Stimulated activated memory B cell treated with anti-CD40 and anti-IgM and Interleukin-4, amounts not matched to agents 10 μg/mL and 1 μg/mL and 100 μg/mL, for 72 hours (primary cell): ENCODE results near the gene TBC1D3E.
"Not testable (repeated sequence)": the region's sequence is repeated elsewhere in the genome, so short reads cannot be mapped to it uniquely, and the experiment has no call there.

Source experiments
- ATAC-seq: fragments of 150-1000 bp; cut with Tn5 transposase; 2 replicates; pipeline ENCODE4 v1.10.0; 2021
- H3K27ac Mint-ChIP-seq: one replicate; pipeline ENCODE4 v1.8.0; 2022; ENCODE audit warnings: mild to moderate bottlenecking, mixed read lengths
- H3K27me3 Mint-ChIP-seq: one replicate; pipeline ENCODE4 v1.8.0; 2022; ENCODE audit warnings: mixed read lengths
- H3K36me3 Mint-ChIP-seq: one replicate; pipeline ENCODE4 v1.8.0; 2022; ENCODE audit warnings: mixed read lengths
- H3K4me1 Mint-ChIP-seq: one replicate; pipeline ENCODE4 v1.8.0; 2022; ENCODE audit warnings: mixed read lengths
- H3K4me3 Mint-ChIP-seq: one replicate; pipeline ENCODE4 v1.8.0; 2022; ENCODE audit warnings: mild to moderate bottlenecking, moderate library complexity, mixed read lengths
- H3K9me3 Mint-ChIP-seq: one replicate; pipeline ENCODE4 v1.8.0; 2022; ENCODE audit warnings: mixed read lengths

TBC1D3E gene

DNA sequence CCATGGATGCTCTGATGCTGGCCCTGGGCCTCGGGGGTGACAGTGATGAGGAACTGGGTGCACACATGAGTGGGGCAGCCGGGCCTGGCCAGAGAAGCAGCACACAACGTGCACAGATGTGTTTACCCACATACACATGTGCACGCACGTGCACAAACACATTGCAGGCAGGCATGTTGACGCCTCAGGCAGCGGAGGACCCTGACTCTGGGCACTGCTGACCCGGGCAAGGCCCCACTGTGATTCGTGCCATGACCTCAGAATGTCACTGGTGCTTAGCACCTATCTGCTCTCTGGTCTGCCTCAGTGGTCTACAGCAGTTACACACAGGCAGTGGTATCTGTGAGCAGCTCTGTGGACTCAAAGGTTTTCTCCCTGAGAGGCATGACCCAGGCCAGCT, at the start of gene TBC1D3E:
Gene TBC1D3E (plus strand): TSS at position 301 of the 400 bp plus-strand sequence. CDS start 1,545 bp downstream, outside the sequence.
- ATAC-seq, H3K27me3 Mint-ChIP-seq, H3K9me3 Mint-ChIP-seq, H3K4me1 Mint-ChIP-seq, H3K27ac Mint-ChIP-seq, H3K4me3 Mint-ChIP-seq, H3K36me3 Mint-ChIP-seq: not testable (repeated sequence)

- H3K4me3 Mint-ChIP-seq, H3K4me1 Mint-ChIP-seq, ATAC-seq, H3K27me3 Mint-ChIP-seq, H3K36me3 Mint-ChIP-seq, H3K27ac Mint-ChIP-seq, H3K9me3 Mint-ChIP-seq: not testable (repeated sequence)
Measured at GRCh38 chr17:38087344-38087743, 40.4 kb upstream of the TBC1D3E start.

GRCh38 chr17:38088120-38088519, 39.6 kb upstream of the TBC1D3E start:
- not testable (repeated sequence) for ATAC-seq

GRCh38 chr17:38094059-38094694, 33.6 kb upstream of the TBC1D3E start:
- H3K36me3 Mint-ChIP-seq, H3K4me1 Mint-ChIP-seq, ATAC-seq, H3K4me3 Mint-ChIP-seq, H3K27ac Mint-ChIP-seq, H3K9me3 Mint-ChIP-seq, H3K27me3 Mint-ChIP-seq: not testable (repeated sequence)

More at GRCh38 chr17:38088120-38088519, 39.6 kb upstream of the TBC1D3E start:
- H3K4me1 Mint-ChIP-seq, H3K27me3 Mint-ChIP-seq, H3K27ac Mint-ChIP-seq, H3K9me3 Mint-ChIP-seq, H3K4me3 Mint-ChIP-seq, H3K36me3 Mint-ChIP-seq: not testable (repeated sequence)

DNA sequence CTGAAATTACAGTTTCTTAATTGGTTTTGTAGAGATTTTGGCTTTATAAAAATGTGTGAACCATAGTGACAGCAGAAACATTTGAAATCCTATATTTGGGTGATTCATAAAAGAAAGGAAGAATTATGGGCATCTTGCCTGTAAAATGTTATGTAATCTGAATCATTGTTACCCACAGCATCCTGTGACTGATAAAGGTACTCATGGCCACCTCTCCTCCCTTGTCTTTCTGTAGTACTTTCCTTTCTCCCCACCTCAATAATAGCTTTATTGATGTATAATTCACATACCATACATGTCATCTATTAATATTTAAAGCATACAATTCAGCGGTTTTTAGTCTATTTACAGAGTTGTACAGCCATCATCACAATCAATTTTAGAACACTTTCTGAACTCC, 28.5 kb upstream of the TBC1D3E start:
- H3K9me3 Mint-ChIP-seq, H3K27ac Mint-ChIP-seq, ATAC-seq, H3K36me3 Mint-ChIP-seq, H3K4me1 Mint-ChIP-seq, H3K4me3 Mint-ChIP-seq, H3K27me3 Mint-ChIP-seq: not testable (repeated sequence)

GRCh38 chr17:38119829-38120228, 7.9 kb upstream of the TBC1D3E start:
- not testable (repeated sequence) for H3K4me3 Mint-ChIP-seq, H3K27me3 Mint-ChIP-seq, H3K27ac Mint-ChIP-seq, H3K9me3 Mint-ChIP-seq, H3K36me3 Mint-ChIP-seq, ATAC-seq, H3K4me1 Mint-ChIP-seq

GRCh38 chr17:38134860-38135259, 7.1 kb downstream of the TBC1D3E start:
- H3K27ac Mint-ChIP-seq, H3K4me3 Mint-ChIP-seq, ATAC-seq, H3K9me3 Mint-ChIP-seq, H3K4me1 Mint-ChIP-seq, H3K36me3 Mint-ChIP-seq, H3K27me3 Mint-ChIP-seq: not testable (repeated sequence)
